GM10847 (cell line): ENCODE measurements around the gene PIP4P1.

Experiments
- POLR2A ChIP-seq: IDR thresholded peaks from 2 replicates; pipeline ENCODE4 v1.6.1; 2011; ENCODE audit not compliant: insufficient read length; ENCODE audit errors: extremely low read depth

PIP4P1 gene

GRCh38 chr14:20424851-20425250 is 36.4 kb downstream of the PIP4P1 start:
- TF ChIP-seq POLR2A: no peak

- no peak for TF ChIP-seq POLR2A
Observed at GRCh38 chr14:20422886-20423285, 38.3 kb downstream of the PIP4P1 start.

GRCh38 chr14:20421267-20421666 is 40.0 kb downstream of the PIP4P1 start:
- TF ChIP-seq POLR2A: no peak

GRCh38 chr14:20419419-20419818 is 41.8 kb downstream of the PIP4P1 start:
- TF ChIP-seq POLR2A: no peak

- no peak for TF ChIP-seq POLR2A
Observed at GRCh38 chr14:20418501-20418909, 42.7 kb downstream of the PIP4P1 start.

GRCh38 chr14:20417250-20418186 is 43.7 kb downstream of the PIP4P1 start:
- no peak for TF ChIP-seq POLR2A

DNA sequence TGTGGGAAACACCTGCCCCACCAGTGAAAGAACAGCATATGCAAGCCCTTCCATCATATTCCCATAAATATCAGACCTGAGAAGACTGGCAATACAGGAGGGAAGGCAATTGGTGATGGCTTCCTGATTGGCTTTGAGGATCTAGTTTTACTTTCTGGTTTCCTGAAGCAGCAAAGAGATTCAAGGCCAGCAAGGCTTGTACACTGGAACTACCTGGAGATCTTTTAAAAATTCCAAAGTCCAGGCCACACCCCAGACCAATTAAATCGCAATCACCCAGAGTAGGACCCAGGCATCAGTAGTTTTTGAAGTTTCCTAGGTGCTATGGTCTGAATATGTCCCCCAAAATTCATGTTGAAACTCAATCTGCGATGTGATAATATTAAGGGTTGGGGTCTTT is 45.0 kb downstream of the PIP4P1 start:
- TF ChIP-seq POLR2A: no peak

GRCh38 chr14:20415782-20416206 is 45.4 kb downstream of the PIP4P1 start:
- no peak for TF ChIP-seq POLR2A

GRCh38 chr14:20413744-20414082 is 47.5 kb downstream of the PIP4P1 start:
- TF ChIP-seq POLR2A: no peak

DNA sequence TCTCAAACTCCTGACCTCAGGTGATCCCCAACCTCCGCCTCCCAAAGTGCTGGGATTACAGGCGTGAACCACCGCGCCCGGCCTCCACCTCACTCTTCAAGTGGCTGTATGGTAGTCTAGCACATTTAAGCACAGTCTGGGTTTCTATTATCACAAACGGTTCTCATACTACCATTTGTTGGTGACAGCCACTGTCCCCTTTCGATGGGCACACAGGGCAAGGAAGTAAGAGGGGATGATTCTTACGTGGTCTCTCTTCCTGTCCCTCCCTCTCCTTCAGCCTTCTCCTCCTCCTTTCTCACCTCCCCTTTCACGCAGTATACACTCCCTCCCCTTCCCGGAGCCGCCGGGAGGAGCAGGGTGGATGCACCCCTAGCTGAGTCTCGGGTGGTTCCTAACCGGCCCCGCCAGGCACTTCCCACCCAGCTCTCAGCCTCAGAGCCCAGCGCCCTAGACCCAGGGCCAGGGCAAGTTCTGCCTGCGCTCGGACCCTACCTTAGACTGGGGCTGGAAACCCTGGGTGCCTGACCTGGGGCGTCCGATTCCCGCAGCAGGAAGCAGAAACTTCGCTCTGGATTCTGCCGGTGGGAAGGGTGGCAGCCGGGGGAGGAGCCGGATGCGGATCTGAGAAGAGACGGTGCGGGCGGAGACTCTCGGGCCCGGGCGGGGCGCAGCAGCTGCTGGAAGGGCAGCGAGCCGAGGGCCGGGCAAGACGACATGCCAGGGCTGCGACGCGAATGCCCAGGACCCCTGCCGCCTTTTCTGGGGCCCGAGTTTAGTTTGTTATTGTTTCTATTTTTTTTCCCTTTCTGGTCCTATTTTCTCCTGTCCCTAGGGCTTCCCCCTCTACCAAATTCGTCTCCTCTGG is 48.1 kb downstream of the PIP4P1 start, which contains the start of gene TEP1:
TEP1 (minus strand) TSS at position 626 of the 868 bp plus-strand sequence. CDS start 5,062 bp downstream, outside the sequence.
- peak; percentile 56 for TF ChIP-seq POLR2A

DNA sequence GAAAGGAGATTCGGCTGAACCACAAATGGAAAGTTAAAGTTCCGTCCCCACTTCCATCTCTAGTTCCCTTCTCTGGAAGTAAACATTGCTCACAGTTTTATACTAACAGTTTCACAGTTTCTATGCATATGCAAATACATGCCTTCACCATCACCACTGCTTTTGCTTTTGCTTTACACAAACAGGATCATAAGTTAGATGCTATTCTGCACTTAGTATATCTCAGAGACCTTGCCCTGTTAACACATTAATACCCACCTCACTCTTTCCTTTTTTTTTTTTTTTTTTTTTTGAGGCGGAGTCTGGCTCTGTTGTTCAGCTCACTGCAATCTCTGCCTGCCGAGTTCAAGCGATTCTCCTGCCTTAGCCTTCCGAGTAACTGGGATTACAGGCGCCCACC is 48.8 kb downstream of the PIP4P1 start:
- TF ChIP-seq POLR2A: no peak

GRCh38 chr14:20409226-20409625 is 52.0 kb downstream of the PIP4P1 start:
- TF ChIP-seq POLR2A: no peak
